HepG2 (cell line): Measurements from ENCODE around the gene IGHMBP2. TPM values are rescaled to one million over a fixed set of nuclear protein-coding genes. Genes with fewer than 3 reads are reported as not detected.

Experiments used
- ATAC-seq: fragments of 200-7000 bp; cut with Tn5 transposase; 3 replicates; pipeline ENCODE4 v1.9.1; 2020; ENCODE audit warnings: mild to moderate bottlenecking, moderate library complexity
- BruUV-seq: library from RNA; stranded (reverse); fragments of 400-500 nt; replicated peaks from 2 replicates; lab custom pipeline; 2021; lab: Mats Ljungman, UMichigan
- CTCF ChIA-PET: fragments of 300-600 bp; formaldehyde crosslinking; extraction: SDS; loops from one replicate; lab custom pipeline; 2021; ENCODE audit warnings: low total read pairs, inconsistent platforms, low intra/inter-chr PET ratio; lab: Yijun Ruan, JAX
- POLR2A ChIA-PET: fragments of 350-600 bp; sonication (Branson Sonifier 250); formaldehyde crosslinking; loops from one replicate; lab custom pipeline; 2020; ENCODE audit warnings: antibody characterized with exemption, inconsistent platforms; lab: Yijun Ruan, JAX
- DNase-seq: peaks from one replicate; pipeline ENCODE4 v3.0.0-alpha.2; 2015; ENCODE audit warnings: low spot score
- FAIRE-seq: peaks from 3 replicates; lab custom pipeline; 2011; peaks lifted over from hg19 to GRCh38; lab: Jason Lieb, UNC
- H2AFZ ChIP-seq: one replicate; pipeline ENCODE4 v1.6.1; 2011; ENCODE audit warnings: low read length, inconsistent platforms
- H3K27ac ChIP-seq: fragments of 300-600 bp; 3 replicates; pipeline ENCODE4 v1.8.0; 2011; ENCODE audit warnings: mixed run types, mild to moderate bottlenecking, mixed read lengths, low read length, inconsistent platforms; ENCODE audit not compliant: insufficient read depth; ENCODE audit errors: extremely low read length
- H3K27me3 ChIP-seq, 2 experiments: fragments of 200-600 bp in 1 of 2; 2 replicates in 1 of 2; 3 replicates in 1 of 2; pipeline versions ENCODE4 v1.6.0 to v1.8.0; 2011; ENCODE audit warnings: low read length in 2 of 2, mild to moderate bottlenecking in 2 of 2, moderate library complexity in 2 of 2, inconsistent platforms in 1 of 2; ENCODE audit not compliant: insufficient read depth in 2 of 2, control insufficient read depth in 1 of 2
- H3K36me3 ChIP-seq, 2 experiments: fragments of 200-600 bp in 1 of 2; replicated peaks in 1 of 2; 2 replicates in 1 of 2; 3 replicates in 1 of 2; pipeline versions ENCODE4 v1.5.1 to v1.8.0; 2011; ENCODE audit warnings: low read length in 2 of 2, inconsistent platforms in 1 of 2; ENCODE audit not compliant: insufficient read depth in 2 of 2, control insufficient read depth in 1 of 2
- H3K4me1 ChIP-seq: 2 replicates; pipeline ENCODE4 v1.5.1; 2012; ENCODE audit warnings: low read length, inconsistent platforms; ENCODE audit not compliant: insufficient read depth
- H3K4me2 ChIP-seq: 2 replicates; pipeline ENCODE4 v1.6.0; 2011; ENCODE audit warnings: low read depth, low read length, inconsistent platforms
- H3K4me3 ChIP-seq, 3 experiments: fragments of 200-600 bp in 1 of 3; sonication (generic), shearing (Covaris generic) in 1 of 3; replicated peaks in 1 of 3; 2 replicates each; pipeline ENCODE4 v1.5.1; 2011 to 2016; ENCODE audit warnings: low read length in 3 of 3, inconsistent platforms in 2 of 3, low read depth in 2 of 3, mild to moderate bottlenecking in 2 of 3, control low read depth in 1 of 3, mixed read lengths in 1 of 3; ENCODE audit not compliant: insufficient read depth in 1 of 3
- H3K79me2 ChIP-seq: one replicate; pipeline ENCODE4 v1.6.1; 2011; ENCODE audit warnings: low read length, inconsistent platforms; ENCODE audit not compliant: insufficient read depth
- H3K9ac ChIP-seq: 2 replicates; pipeline ENCODE4 v1.6.0; 2011; ENCODE audit warnings: mild to moderate bottlenecking, low read depth, low read length, inconsistent platforms; ENCODE audit not compliant: insufficient read depth
- H3K9me3 ChIP-seq: 2 replicates; pipeline ENCODE4 v1.5.1; 2012; ENCODE audit warnings: mild to moderate bottlenecking, low read length
- H4K20me1 ChIP-seq: 2 replicates; pipeline ENCODE4 v1.6.0; 2011; ENCODE audit warnings: inconsistent platforms, mild to moderate bottlenecking, low read length, moderate library complexity; ENCODE audit not compliant: insufficient read depth
- BRF2 ChIP-seq: sonication (generic); formaldehyde crosslinking; IDR thresholded peaks from 2 replicates; pipeline ENCODE4 v1.8.1; 2022; ENCODE audit warnings: mild to moderate bottlenecking, missing genetic modification reagents
- MBD4 ChIP-seq: IDR thresholded peaks from 2 replicates; pipeline ENCODE4 v1.6.1; 2012; ENCODE audit warnings: low read length, inconsistent platforms, borderline replicate concordance
- MXD3 ChIP-seq: IDR thresholded peaks from 2 replicates; pipeline ENCODE4 v1.6.1; 2016; ENCODE audit warnings: mild to moderate bottlenecking, missing biosample characterization, missing genetic modification reagents
- NCOA5 ChIP-seq: sonication (generic); formaldehyde crosslinking; IDR thresholded peaks from 2 replicates; pipeline ENCODE4 v1.4.0; 2020; ENCODE audit warnings: missing genetic modification reagents
- PAX8 ChIP-seq: sonication (generic); formaldehyde crosslinking; IDR thresholded peaks from 2 replicates; pipeline ENCODE4 v1.8.0; 2022; ENCODE audit warnings: mild to moderate bottlenecking, missing genetic modification reagents, borderline replicate concordance
- SAFB2 ChIP-seq: sonication (generic); formaldehyde crosslinking; IDR thresholded peaks from 2 replicates; pipeline ENCODE4 v1.5.1; 2020; ENCODE audit warnings: missing genetic modification reagents, low read depth, mild to moderate bottlenecking, borderline replicate concordance
- SNAPC2 ChIP-seq: sonication (generic); formaldehyde crosslinking; IDR thresholded peaks from 2 replicates; pipeline ENCODE4 v1.8.1; 2022; ENCODE audit warnings: mild to moderate bottlenecking, missing genetic modification reagents
- SRSF1 ChIP-seq: fragments of 200-400 bp; formaldehyde crosslinking; optimal IDR thresholded peaks from 2 replicates; pipeline ENCODE3; 2017; ENCODE audit warnings: mild to moderate bottlenecking, low read depth, low read length, moderate library complexity
- SUZ12 ChIP-seq: fragments of 150-350 bp; IDR thresholded peaks from 2 replicates; pipeline ENCODE4 v1.6.1; 2014; ENCODE audit warnings: low read depth, low read length
- TEAD2 ChIP-seq: sonication (generic); formaldehyde crosslinking; IDR thresholded peaks from 2 replicates; pipeline ENCODE4 v1.9.0; 2021; ENCODE audit warnings: missing genetic modification reagents
- ZNF280B ChIP-seq: sonication (generic); formaldehyde crosslinking; IDR thresholded peaks from 2 replicates; pipeline ENCODE4 v1.5.0; 2020; ENCODE audit warnings: missing genetic modification reagents, mild to moderate bottlenecking, borderline replicate concordance
- ZNF484 ChIP-seq: sonication (generic); formaldehyde crosslinking; IDR thresholded peaks from 2 replicates; pipeline ENCODE4 v1.5.1; 2020; ENCODE audit warnings: mild to moderate bottlenecking, low read depth, missing genetic modification reagents, borderline replicate concordance
- ZNF549 ChIP-seq: sonication (generic); formaldehyde crosslinking; IDR thresholded peaks from 2 replicates; pipeline ENCODE4 v1.5.0; 2020; ENCODE audit warnings: missing genetic modification reagents
- ZNF660 ChIP-seq: sonication (generic); formaldehyde crosslinking; IDR thresholded peaks from 2 replicates; pipeline ENCODE4 v1.5.1; 2020; ENCODE audit warnings: mild to moderate bottlenecking, low read depth, missing genetic modification reagents, borderline replicate concordance
- ZNF746 ChIP-seq: sonication (generic); formaldehyde crosslinking; IDR thresholded peaks from 2 replicates; pipeline ENCODE4 v1.8.0; 2022; ENCODE audit warnings: mild to moderate bottlenecking, missing genetic modification reagents
- ZNF788 ChIP-seq: sonication (generic); formaldehyde crosslinking; IDR thresholded peaks from 2 replicates; pipeline ENCODE4 v1.5.0; 2020; ENCODE audit warnings: mild to moderate bottlenecking, missing genetic modification reagents, borderline replicate concordance
- whole genome bisulfite sequencing: methylation state at CpG from one replicate; pipeline ENCODE4 v1.1.6; 2017; ENCODE audit warnings: low lambda C conversion rate; 5-methylcytosine and 5-hydroxymethylcytosine counted together
- in situ Hi-C: cut with HindIII; loops from 2 replicates; pipeline ENCODE4 v1.10.0; 2017; ENCODE audit warnings: low pct_unique_long_range_greater_than_20kb; ENCODE audit not compliant: extremely low pct_ligation_motif_present
- intact Hi-C: fragments of 100-400 bp; cut with micrococcal nuclease; formaldehyde crosslinking; loops from one replicate; pipeline ENCODE4 v1.10.0; 2022; ENCODE audit not compliant: unreplicated experiment
- polyA plus RNA-seq, 8 experiments: library from polyadenylated mRNA; depleted of rRNA in 3 of 8; stranded (reverse) in 7 of 8; unstranded in 1 of 8; fragments of >200 nt; fragmentation: Illumina TruSeq in 4 of 8; extraction: Trizol in 4 of 8; gene quantifications; 2 replicates each; pipeline versions ENCODE4 v1.2.1 to v1.2.3, GENCODE V29; 2011 to 2016; ENCODE audit warnings: low read depth in 4 of 8, missing spikeins in 1 of 8, mixed read lengths in 1 of 8; ENCODE audit not compliant: insufficient read depth in 1 of 8
- total RNA-seq, 5 experiments: library from RNA; depleted of rRNA; stranded (reverse); fragments of >200 nt; fragmentation: Illumina TruSeq; extraction: Trizol; gene quantifications; 2 replicates each; pipeline ENCODE4 v1.2.3, GENCODE V29; 2016; ENCODE audit warnings: low read depth in 1 of 5
- TF ChIP-seq, protein P1 (sequence below): sonication (generic); formaldehyde crosslinking; IDR thresholded peaks from 2 replicates; pipeline ENCODE4 v1.4.0; 2020; ENCODE audit warnings: missing genetic modification reagents, borderline replicate concordance
- TF ChIP-seq, protein P2 (sequence below): sonication (generic); formaldehyde crosslinking; IDR thresholded peaks from 2 replicates; pipeline ENCODE4 v1.8.0; 2022; ENCODE audit warnings: mild to moderate bottlenecking, missing genetic modification reagents, moderate library complexity

Gene IGHMBP2
- total and polyA plus RNA-seq, 2 of the 13 experiments (the other 11 are each of a cell fraction or from before 2014, with no cell fraction given): 8.9 to 9.9 TPM

- no peak for TF ChIP-seq ZNF280B (CRISPR knock-in tag)
- TF ChIP-seq SRSF1: no peak
- no peak for TF ChIP-seq SUZ12
- TF ChIP-seq ZNF484 (CRISPR knock-in tag): no peak
- TF ChIP-seq, protein P1, sequence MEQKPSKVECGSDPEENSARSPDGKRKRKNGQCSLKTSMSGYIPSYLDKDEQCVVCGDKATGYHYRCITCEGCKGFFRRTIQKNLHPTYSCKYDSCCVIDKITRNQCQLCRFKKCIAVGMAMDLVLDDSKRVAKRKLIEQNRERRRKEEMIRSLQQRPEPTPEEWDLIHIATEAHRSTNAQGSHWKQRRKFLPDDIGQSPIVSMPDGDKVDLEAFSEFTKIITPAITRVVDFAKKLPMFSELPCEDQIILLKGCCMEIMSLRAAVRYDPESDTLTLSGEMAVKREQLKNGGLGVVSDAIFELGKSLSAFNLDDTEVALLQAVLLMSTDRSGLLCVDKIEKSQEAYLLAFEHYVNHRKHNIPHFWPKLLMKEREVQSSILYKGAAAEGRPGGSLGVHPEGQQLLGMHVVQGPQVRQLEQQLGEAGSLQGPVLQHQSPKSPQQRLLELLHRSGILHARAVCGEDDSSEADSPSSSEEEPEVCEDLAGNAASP: no peak
- no peak for TF ChIP-seq ZNF788
Observed at GRCh38 chr11:68936676-68937620, 33.3 kb downstream of the IGHMBP2 start (continued).

- ATAC-seq (no peak), FAIRE-seq (no peak), DNase-seq (no peak)
- no peak overlapping the region for H2AFZ ChIP-seq
- no peaks in the 10 kb centered on the region for H3K9me3 ChIP-seq
- H3K4me1 ChIP-seq: no peaks in the 10 kb centered on the region
- H3K79me2 ChIP-seq: no peaks in the 10 kb centered on the region
- CTCF ChIA-PET: no interaction called here
- H3K4me3 ChIP-seq: no peak overlapping the region
- in situ Hi-C loops: no loop called here
- BruUV-seq: no TSS peak
- POLR2A ChIA-PET: no interaction called here
- no peak overlapping the region for H3K27ac ChIP-seq
- no peak overlapping the region for H3K4me2 ChIP-seq
- no peaks in the 10 kb centered on the region; a peak in 1 of 5 replicates for H3K27me3 ChIP-seq
- no peaks in the 10 kb centered on the region for H4K20me1 ChIP-seq
- 100% methylated on average over 15 of the region's 18 CpGs for WGBS
- H3K9ac ChIP-seq: no peak overlapping the region
- H3K36me3 ChIP-seq: peaks cover 19 to 42% of the 10 kb centered on the region in 2 experiments; a peak in 4 of 5 replicates
- intact Hi-C loops: no loop called here
- TF ChIP-seq ZNF660 (CRISPR knock-in tag) (no peak), SAFB2 (CRISPR knock-in tag) (no peak), BRF2 (CRISPR knock-in tag) (no peak), MBD4 (no peak), TEAD2 (no peak), ZNF549 (CRISPR knock-in tag) (no peak), ZNF746 (CRISPR knock-in tag) (no peak), SNAPC2 (CRISPR knock-in tag) (no peak), NCOA5 (CRISPR knock-in tag) (no peak), MXD3 (CRISPR knock-in tag) (no peak), PAX8 (CRISPR knock-in tag) (no peak)
- TF ChIP-seq, protein P2, sequence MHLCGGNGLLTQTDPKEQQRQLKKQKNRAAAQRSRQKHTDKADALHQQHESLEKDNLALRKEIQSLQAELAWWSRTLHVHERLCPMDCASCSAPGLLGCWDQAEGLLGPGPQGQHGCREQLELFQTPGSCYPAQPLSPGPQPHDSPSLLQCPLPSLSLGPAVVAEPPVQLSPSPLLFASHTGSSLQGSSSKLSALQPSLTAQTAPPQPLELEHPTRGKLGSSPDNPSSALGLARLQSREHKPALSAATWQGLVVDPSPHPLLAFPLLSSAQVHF (CRISPR knock-in tag): no peak
Observed at GRCh38 chr11:68938088-68938487, 34.4 kb downstream of the IGHMBP2 start.
